Mesendoderm (in vitro differentiated cells): ENCODE measurements around the gene ZNF664.

Experiments
- DNase-seq: peaks from one replicate; pipeline ENCODE4 v3.0.0; 2013
- H2AK5ac ChIP-seq: 2 replicates; pipeline ENCODE4 v1.6.1; 2013; ENCODE audit warnings: low read length, inconsistent platforms
- H2BK120ac ChIP-seq: 2 replicates; pipeline ENCODE4 v1.6.1; 2013; ENCODE audit warnings: low read depth, mild to moderate bottlenecking, low read length, moderate library complexity, mixed read lengths
- H2BK15ac ChIP-seq: replicated peaks from 2 replicates; pipeline ENCODE4 v1.6.1; 2013; ENCODE audit warnings: low read depth, mild to moderate bottlenecking, moderate library complexity
- H2BK5ac ChIP-seq: 2 replicates; pipeline ENCODE4 v1.6.1; 2013; ENCODE audit warnings: low read length, inconsistent platforms
- H3K18ac ChIP-seq: 2 replicates; pipeline ENCODE4 v1.6.1; 2013; ENCODE audit warnings: mild to moderate bottlenecking, low read length, mixed read lengths
- H3K23ac ChIP-seq: one replicate; pipeline ENCODE4 v1.6.1; 2013; ENCODE audit warnings: low read length
- H3K27ac ChIP-seq: 2 replicates; pipeline ENCODE4 v1.5.1; 2013; ENCODE audit warnings: low read depth, mild to moderate bottlenecking, inconsistent platforms, low read length, moderate library complexity
- H3K27me3 ChIP-seq: 2 replicates; pipeline ENCODE4 v1.6.1; 2013; ENCODE audit warnings: low read length, control low read depth, mild to moderate bottlenecking, inconsistent platforms; ENCODE audit not compliant: insufficient read depth, poor library complexity
- H3K36me3 ChIP-seq: 2 replicates; pipeline ENCODE4 v1.6.1; 2013; ENCODE audit warnings: low read length, inconsistent platforms; ENCODE audit not compliant: control insufficient read depth, insufficient read depth
- H3K4ac ChIP-seq: one replicate; pipeline ENCODE4 v1.6.1; 2013; ENCODE audit warnings: low read depth, mild to moderate bottlenecking, low read length, moderate library complexity
- H3K4me1 ChIP-seq: 2 replicates; pipeline ENCODE4 v1.6.1; 2013; ENCODE audit warnings: low read depth, low read length, inconsistent platforms; ENCODE audit not compliant: control insufficient read depth
- H3K4me2 ChIP-seq: 2 replicates; pipeline ENCODE4 v1.6.1; 2013; ENCODE audit warnings: low read length
- H3K4me3 ChIP-seq: 2 replicates; pipeline ENCODE4 v1.5.1; 2013; ENCODE audit warnings: mild to moderate bottlenecking, low read length
- H3K56ac ChIP-seq: one replicate; pipeline ENCODE4 v1.6.1; 2013; ENCODE audit warnings: low read length
- H3K79me1 ChIP-seq: 2 replicates; pipeline ENCODE4 v1.6.1; 2013; ENCODE audit warnings: low read length, inconsistent platforms
- H3K79me2 ChIP-seq: 2 replicates; pipeline ENCODE4 v1.6.1; 2013; ENCODE audit warnings: mild to moderate bottlenecking, low read length; ENCODE audit not compliant: control insufficient read depth, insufficient read depth
- H3K9ac ChIP-seq: 2 replicates; pipeline ENCODE4 v1.6.1; 2013; ENCODE audit warnings: low read length, inconsistent platforms
- H4K5ac ChIP-seq: one replicate; pipeline ENCODE4 v1.6.1; 2013; ENCODE audit warnings: low read length
- H4K8ac ChIP-seq: one replicate; pipeline ENCODE4 v1.6.1; 2013; ENCODE audit warnings: low read depth, mild to moderate bottlenecking, control low read depth, low read length, moderate library complexity
- WGBS: extraction: QIAGEN DNeasy Blood & Tissue Kit; methylation state at CpG from one replicate; pipeline ENCODE4 v1.1.7; 2013; ENCODE audit warnings: low lambda C conversion rate, missing lambda C conversion rate; ENCODE audit not compliant: insufficient coverage; ENCODE audit errors: extremely low coverage; 5-methylcytosine and 5-hydroxymethylcytosine counted together

Gene ZNF664

DNA sequence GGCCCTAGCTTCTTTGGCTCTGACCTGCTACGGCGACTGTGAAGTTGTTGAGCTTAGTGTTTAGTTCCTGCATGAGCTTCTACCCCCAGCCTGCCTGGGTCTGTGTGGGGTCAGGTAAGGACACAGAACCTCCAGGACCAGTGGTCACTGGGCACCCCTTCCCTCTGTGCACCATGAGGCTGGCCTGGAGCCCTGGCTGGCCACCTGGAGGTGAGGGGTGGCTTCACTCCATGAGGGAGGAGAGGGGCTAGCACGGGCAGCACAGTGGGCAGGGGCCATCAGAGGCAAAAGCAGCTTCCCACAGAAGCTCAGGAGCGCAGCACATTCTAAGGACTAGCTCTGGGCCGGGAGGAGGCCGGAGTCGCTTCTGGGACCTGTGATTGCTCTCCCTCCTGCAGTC, 37.1 kb upstream of the ZNF664 start:
- no peak overlapping the region for H3K4me2 ChIP-seq
- no peak overlapping the region for H3K18ac ChIP-seq
- H2BK120ac ChIP-seq = no peak overlapping the region
- no peak overlapping the region for H3K23ac ChIP-seq
- H3K56ac ChIP-seq = no peak overlapping the region
- H3K36me3 ChIP-seq = no peaks in the 10 kb centered on the region
- H2BK5ac ChIP-seq = no peak overlapping the region
- no peak for DNase-seq
- no peaks in the 10 kb centered on the region for H3K79me1 ChIP-seq
- H2BK15ac ChIP-seq = no peak overlapping the region
- H3K4me1 ChIP-seq = no peaks in the 10 kb centered on the region
- H3K27me3 ChIP-seq = no peaks in the 10 kb centered on the region
- no peak overlapping the region for H3K4me3 ChIP-seq
- H3K4ac ChIP-seq = no peak overlapping the region
- no peak overlapping the region for H3K27ac ChIP-seq
- H4K5ac ChIP-seq = no peak overlapping the region
- H3K9ac ChIP-seq = no peak overlapping the region
- H4K8ac ChIP-seq = no peak overlapping the region
- WGBS = no CpG with 5 or more reads among the region's 7 CpGs
- no peak overlapping the region for H2AK5ac ChIP-seq
- no peaks in the 10 kb centered on the region for H3K79me2 ChIP-seq

DNA sequence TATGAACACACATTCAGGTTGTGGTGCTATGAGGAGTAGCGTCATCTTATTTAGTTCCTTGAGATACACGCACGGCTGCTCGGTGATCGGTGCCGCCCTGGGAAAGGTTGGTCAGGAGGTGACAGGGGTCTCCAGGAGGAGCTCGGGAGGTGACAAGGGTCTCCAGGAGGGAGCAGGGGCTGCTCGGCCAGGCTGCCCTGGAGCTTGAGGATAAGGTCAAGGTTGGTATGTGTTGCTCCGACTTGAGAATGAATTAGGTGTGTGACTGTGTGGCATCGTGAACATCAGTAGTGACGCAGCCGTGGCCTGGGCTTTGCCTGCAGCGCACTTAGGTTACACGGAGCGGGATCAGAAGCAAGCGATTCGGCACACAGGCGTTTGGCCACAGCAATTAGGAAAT, 36.5 kb upstream of the ZNF664 start:
- H2BK5ac ChIP-seq = no peak overlapping the region
- no peak overlapping the region for H3K4me3 ChIP-seq
- no peaks in the 10 kb centered on the region for H3K27me3 ChIP-seq
- no peak overlapping the region for H3K4ac ChIP-seq
- H3K23ac ChIP-seq = no peak overlapping the region
- no peak overlapping the region for H4K5ac ChIP-seq
- H4K8ac ChIP-seq = no peak overlapping the region
- H3K56ac ChIP-seq = no peak overlapping the region
- no peaks in the 10 kb centered on the region for H3K36me3 ChIP-seq
- H3K9ac ChIP-seq = no peak overlapping the region
- no peak overlapping the region for H3K27ac ChIP-seq
- no CpG with 5 or more reads among the region's 18 CpGs for WGBS
- H3K4me2 ChIP-seq = no peak overlapping the region
- no peak overlapping the region for H2BK120ac ChIP-seq
- no peaks in the 10 kb centered on the region for H3K79me2 ChIP-seq
- no peaks in the 10 kb centered on the region for H3K79me1 ChIP-seq
- no peak overlapping the region for H3K18ac ChIP-seq
- no peaks in the 10 kb centered on the region for H3K4me1 ChIP-seq
- H2AK5ac ChIP-seq = no peak overlapping the region
- no peak for DNase-seq
- H2BK15ac ChIP-seq = no peak overlapping the region

DNA sequence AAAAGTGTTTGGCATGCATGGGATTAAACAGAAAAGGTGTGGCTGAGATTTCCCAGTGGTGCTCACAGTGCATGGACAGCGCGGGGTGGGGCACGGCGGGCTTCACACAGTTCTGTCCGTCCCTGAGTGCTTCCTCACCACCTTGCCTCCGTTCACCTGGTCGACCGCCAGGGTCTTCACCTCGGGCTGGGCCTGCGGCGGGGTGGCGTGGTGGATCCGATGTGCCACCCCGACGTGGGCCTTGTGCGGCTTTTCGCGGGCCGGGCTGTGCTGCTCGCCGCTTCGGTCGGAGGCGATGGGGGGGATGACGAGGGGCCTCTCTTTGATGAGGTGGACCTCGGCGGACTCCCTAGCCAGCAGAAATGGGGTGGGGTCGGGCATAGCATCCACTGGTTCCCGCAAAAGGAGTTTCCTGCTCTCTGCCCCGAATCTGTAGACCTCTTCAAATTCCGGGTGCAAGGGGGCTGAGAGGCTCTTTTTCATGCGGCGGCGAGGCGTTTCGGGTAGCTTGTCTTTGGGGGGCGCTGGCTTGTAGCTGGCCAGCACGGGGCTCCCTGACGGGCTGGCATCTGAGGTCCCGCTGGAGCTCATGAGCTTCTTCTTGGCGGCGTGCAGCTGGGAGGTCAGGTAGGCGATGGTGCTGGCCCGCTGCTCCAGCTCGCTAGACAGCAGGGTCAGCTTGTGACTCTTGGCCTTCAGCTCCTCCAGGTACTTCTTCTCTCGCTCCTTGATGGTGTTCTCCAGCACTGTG, 35.9 kb upstream of the ZNF664 start:
- Histone ChIP-seq H3K79me2 (no peaks in the 10 kb centered on the region), H3K27me3 (no peaks in the 10 kb centered on the region), H2BK5ac (no peak overlapping the region), H2BK15ac (no peak overlapping the region), H3K23ac (no peak overlapping the region), H3K27ac (no peak overlapping the region), H3K4me1 (no peaks in the 10 kb centered on the region), H3K4me3 (no peak overlapping the region), H3K18ac (no peak overlapping the region), H2AK5ac (no peak overlapping the region), H2BK120ac (no peak overlapping the region), H4K5ac (no peak overlapping the region), H3K9ac (no peak overlapping the region), H3K4ac (no peak overlapping the region), H3K36me3 (no peaks in the 10 kb centered on the region), H3K4me2 (no peak overlapping the region), H4K8ac (no peak overlapping the region), H3K79me1 (no peaks in the 10 kb centered on the region), H3K56ac (no peak overlapping the region)
- DNase-seq = no peak
- no CpG with 5 or more reads among the region's 46 CpGs for whole genome bisulfite sequencing

DNA sequence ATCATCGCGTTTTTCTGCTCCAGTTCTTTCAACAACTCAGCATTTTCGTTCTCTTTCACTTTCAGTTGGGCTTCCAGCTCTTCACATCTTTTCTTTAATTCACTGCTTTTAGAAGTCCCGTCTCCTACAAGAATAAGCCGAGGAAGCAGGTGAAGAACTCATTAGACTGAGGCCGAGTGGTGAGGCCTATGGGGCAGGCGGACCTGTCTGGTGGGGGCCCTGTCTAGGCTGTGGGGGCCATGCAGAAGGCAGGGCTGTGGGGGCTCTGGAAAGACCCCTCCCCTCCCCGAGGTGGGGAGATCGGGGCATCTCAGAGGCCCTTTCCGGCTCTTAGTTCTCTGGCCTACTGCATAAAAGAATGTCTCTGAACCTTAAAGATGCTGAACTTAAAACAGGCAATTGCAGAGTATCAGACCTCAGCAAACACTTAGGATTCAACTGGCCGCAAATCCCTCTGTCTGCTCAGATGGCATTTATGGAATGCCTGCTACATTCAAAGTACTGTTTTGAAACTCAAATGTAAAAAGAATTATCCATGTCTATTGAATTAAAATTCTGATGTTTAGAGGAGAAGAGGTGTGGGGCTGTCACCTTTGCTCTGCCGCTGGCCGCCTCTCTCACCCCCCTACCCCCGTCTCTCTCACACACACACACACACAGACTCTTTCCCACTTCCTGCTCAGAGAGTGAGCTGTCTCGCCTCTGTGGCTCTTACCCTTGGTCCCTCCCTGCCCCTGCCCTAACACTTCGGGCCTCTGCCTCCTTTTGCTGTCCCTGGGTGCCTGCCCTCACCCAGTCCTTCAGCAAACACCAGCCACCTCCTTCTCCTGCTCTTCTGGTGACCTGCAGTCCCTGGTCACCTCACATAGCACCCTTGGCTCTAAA, 35.1 kb upstream of the ZNF664 start:
- Histone ChIP-seq H3K79me1 (no peaks in the 10 kb centered on the region), H3K4me3 (no peak overlapping the region), H3K27me3 (no peaks in the 10 kb centered on the region), H2BK15ac (no peak overlapping the region), H2BK120ac (no peak overlapping the region), H3K4me1 (no peaks in the 10 kb centered on the region), H3K4me2 (no peak overlapping the region), H4K5ac (no peak overlapping the region), H3K79me2 (no peaks in the 10 kb centered on the region), H2BK5ac (no peak overlapping the region), H2AK5ac (no peak overlapping the region), H3K56ac (no peak overlapping the region), H3K18ac (no peak overlapping the region), H3K27ac (no peak overlapping the region), H4K8ac (no peak overlapping the region), H3K36me3 (no peaks in the 10 kb centered on the region), H3K23ac (no peak overlapping the region), H3K4ac (no peak overlapping the region), H3K9ac (no peak overlapping the region)
- DNase-seq = no peak
- WGBS = no CpG with 5 or more reads among the region's 16 CpGs

DNA sequence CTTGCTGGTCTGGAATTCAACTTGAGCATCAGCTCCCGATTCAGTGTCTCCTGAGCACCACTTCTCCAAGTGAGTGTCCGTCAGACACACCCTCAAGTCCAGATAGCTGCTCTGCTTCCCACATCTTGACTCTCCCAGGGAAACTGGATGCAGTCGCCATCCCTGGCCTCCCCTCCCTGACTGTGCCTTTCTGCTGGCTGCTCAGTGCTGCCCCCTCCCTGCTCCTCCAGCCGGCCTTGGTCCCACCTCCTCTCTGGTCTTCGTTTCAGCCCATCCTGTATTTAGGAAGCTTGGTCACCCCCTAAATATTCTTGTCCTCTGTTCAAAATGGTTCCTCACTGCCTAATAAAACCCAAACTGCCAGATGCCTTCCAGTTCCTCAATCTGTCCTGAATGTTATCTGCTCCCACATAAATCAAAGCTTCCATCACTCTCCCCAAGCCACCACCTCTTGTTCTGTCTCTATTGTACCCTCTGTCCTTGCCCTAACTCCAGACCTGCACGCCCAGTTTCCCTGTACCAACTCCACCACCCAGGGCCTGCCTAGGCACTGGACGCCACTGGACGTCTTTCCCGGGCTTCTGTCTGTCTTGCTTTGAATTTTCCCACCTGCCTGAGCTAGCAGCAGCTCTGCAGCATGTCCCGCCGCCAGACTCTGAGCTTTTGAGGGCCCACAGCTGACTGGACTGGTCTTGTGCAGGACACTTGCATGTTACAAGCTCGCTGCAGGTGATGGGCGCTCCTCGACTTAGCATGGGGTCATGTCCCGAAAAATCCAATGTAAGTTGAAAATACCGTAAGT, 34.1 kb upstream of the ZNF664 start:
- Histone ChIP-seq H4K8ac (no peak overlapping the region), H3K27ac (no peak overlapping the region), H3K18ac (no peak overlapping the region), H3K23ac (no peak overlapping the region), H2BK5ac (no peak overlapping the region), H3K27me3 (no peaks in the 10 kb centered on the region), H3K4me2 (no peak overlapping the region), H3K56ac (no peak overlapping the region), H3K79me2 (no peaks in the 10 kb centered on the region), H3K79me1 (no peaks in the 10 kb centered on the region), H4K5ac (no peak overlapping the region), H3K36me3 (no peaks in the 10 kb centered on the region), H3K4ac (no peak overlapping the region), H2BK120ac (no peak overlapping the region), H3K9ac (no peak overlapping the region), H3K4me3 (no peak overlapping the region), H3K4me1 (no peaks in the 10 kb centered on the region), H2AK5ac (no peak overlapping the region), H2BK15ac (no peak overlapping the region)
- WGBS = no CpG with 5 or more reads among the region's 16 CpGs
- peak; percentile 54 for DNase-seq
